Activated CD4-positive, CD25-positive, alpha-beta regulatory T cell (primary cell): Measurements from ENCODE around the gene MTX1.
"Not testable (repeated sequence)": the region's sequence is repeated elsewhere in the genome, so short reads cannot be mapped to it uniquely, and the experiment has no call there.

Experiments used
- DNase-seq, 4 experiments: peaks; one replicate each; lab custom pipeline; 2025; lab: John Stamatoyannopoulos, UW

The MTX1 gene, protein sequence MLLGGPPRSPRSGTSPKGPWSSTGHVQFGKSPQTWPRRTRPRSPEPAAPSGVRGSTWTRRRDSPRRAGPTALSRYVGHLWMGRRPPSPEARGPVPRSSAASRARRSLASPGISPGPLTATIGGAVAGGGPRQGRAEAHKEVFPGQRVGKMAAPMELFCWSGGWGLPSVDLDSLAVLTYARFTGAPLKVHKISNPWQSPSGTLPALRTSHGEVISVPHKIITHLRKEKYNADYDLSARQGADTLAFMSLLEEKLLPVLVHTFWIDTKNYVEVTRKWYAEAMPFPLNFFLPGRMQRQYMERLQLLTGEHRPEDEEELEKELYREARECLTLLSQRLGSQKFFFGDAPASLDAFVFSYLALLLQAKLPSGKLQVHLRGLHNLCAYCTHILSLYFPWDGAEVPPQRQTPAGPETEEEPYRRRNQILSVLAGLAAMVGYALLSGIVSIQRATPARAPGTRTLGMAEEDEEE

DNA sequence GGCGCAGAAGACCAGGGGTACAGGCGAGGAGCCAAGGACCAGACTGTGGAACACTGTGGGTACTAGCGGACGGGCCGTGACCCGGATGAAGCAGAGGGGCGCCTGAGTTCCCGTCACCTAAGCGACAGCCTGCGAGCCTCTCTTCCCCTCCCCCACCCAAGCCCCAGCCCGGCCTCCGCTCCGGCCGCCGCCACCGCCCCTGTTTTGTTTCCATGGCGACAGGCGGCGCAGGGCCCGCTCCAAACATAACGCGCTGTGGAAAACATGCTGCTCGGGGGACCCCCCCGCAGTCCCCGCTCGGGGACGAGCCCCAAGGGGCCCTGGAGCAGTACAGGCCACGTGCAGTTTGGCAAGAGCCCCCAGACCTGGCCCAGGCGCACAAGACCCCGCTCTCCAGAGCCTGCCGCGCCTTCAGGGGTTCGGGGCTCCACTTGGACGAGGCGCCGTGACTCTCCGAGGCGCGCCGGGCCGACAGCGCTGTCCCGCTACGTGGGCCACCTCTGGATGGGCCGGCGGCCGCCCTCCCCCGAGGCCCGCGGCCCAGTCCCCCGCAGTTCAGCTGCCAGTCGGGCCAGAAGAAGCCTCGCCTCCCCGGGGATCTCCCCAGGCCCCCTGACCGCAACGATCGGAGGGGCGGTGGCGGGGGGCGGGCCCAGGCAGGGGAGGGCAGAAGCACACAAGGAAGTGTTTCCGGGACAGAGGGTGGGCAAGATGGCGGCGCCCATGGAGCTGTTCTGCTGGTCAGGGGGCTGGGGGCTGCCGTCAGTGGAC, at the start of gene MTX1:
TSS of gene MTX1 (plus strand) at position 155 of the 771 bp plus-strand sequence. CDS start at position 265, 110 bp downstream.
- peak; percentile 60 to 76 (median 74) for DNase-seq

DNA sequence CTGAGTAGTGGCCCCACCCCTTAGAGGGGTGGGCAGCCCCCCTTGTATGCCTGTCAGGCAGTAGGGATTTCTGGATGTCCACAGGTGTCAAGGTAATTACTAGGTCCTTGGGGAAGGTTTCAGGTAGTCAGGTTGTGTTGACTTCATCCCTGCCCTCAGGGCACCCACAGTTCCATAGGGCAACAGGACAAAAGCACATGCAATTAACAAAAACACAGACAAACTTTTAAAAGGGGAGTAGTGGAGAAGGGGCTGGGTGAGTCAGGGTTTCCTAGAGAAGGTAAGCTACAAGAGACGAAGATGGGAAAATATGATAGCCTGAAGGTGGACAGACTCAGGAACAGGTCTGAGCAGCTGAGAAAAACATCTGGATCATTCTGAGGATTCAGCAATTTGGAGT, 49.5 kb upstream of the MTX1 start:
- DNase-seq, result no peak

DNA sequence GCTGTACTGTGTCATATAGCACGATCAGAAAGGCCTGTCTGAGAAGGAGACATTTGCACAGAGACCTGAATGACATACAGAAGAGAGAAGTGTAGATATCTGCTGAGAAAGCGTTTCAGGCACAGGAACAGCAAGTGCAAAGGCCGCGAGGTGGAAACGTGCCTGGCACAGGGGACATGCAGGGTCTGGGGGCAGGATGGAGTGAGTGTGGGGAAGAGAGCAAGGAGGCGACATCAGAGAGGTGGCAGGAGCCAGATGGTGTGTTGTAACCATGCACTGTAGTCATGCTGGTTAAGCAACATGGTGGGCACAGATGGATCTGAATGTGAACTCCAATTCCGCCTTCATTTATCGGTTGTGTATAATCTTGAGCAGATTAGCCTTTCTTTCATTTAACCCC, 48.4 kb upstream of the MTX1 start:
- no peak for DNase-seq

DNA sequence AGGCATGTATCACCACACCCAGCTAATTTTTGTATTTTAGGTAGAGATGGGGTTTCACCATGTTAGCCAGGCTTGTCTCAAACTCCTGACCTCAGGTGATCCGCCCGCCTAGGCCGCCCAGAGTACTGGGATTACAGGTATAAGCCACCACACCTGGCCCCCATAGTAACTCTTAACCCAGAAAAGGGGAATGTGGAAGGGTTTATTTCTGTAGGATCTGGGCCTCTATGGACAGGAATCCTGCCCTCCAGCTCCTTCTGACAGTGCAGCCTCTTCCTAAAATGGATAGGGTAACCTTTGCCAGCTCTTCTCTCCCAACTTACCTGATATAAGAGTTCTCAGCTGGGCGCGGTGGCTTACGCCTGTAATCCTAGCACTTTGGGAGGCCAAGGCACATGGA, 45.9 kb upstream of the MTX1 start:
- not testable (repeated sequence) for DNase-seq

DNA sequence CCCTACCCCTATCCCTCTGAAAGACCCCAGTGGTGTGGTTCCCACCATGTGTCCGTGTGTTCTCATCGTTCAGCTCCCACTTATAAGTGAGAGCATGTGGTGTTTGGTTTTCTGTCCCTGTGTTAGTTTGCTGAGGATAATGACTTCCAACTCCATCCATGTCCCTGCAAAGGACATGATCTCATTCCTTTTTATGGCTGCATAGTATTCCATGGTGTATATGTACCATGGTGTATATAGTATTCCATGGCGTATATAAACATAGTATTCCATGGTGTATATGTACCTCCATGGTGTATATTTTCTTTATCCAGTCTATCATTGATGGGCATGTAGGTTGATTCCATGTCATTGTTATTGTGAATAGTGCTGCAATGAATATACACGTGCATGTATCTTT, 44.7 kb upstream of the MTX1 start:
- DNase-seq, result not testable (repeated sequence)

DNA sequence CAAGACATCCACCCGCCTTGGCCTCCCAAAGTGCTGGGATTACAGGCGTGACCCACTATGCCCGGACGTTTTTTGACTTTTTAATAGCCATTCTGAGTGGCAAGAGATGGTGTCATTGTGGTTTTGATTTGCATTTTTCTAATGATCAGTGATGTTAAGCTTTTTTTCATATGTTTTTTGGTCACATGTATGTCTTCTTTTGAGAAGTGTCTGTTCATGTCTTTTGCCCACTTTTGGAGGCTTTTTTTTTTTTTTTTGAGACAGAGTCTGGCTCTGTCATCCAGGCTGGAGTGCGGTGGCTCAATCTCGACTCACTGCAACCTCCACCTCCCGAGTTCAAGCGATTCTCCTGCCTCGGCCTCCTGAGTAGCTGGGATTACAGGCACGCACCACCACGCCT, 43.9 kb upstream of the MTX1 start:
- DNase-seq, result not testable (repeated sequence)

DNA sequence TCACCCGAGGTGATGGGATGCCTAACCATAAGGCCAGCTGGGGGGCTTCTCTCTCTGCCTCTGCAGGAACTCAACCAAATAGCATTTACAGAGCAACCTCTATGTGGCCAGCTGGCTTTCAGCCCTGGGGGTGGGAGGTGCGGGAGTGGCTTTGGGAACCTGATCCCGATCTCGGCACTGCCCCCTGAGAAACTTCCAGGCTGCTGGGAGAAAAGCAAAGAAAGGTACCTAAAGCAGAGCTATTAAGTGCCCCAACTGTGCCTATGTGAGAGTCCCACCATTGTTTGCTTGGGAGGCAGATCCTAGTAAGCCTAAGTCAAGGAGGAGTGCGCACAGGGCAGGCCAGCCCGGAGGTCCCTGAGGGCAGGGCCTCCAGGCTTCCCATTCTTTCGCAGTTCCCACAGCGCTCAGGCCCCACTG, 42.4 kb upstream of the MTX1 start:
- DNase-seq, result no peak

DNA sequence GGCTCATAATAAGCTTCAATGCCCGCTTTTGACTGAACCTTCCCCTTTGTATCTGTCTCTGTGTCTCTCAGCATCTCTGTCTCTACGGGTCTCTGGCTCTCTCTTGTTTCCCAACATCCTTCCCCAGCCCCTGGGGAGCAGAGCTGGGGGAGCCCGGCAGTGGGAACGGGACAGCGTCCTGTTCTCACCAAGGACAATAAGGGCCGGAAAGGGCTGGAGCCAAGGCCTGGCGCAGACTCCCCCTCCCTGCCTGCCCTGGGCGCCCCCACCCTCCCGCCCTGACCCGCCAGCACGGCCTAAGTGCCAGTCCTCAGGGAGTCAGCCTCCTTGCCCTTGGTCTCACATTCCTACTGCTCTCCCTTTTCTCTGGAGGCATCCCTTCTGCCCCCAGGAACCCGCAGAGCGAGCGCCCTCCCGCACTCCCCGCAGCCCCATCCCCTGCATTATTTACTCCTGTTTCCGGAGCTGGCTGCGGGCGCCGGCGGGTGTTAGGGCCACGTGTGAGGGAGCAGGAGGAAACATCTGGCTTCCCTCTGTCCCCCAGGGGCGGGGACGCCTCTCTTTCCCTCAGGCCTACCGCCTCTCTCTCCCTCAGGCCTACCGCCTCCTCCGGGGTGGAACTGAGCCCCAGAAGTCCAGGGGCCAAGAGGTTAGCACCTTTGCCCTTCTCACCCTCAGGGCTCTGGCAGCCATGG, 41.9 kb upstream of the MTX1 start:
- no peak for DNase-seq

DNA sequence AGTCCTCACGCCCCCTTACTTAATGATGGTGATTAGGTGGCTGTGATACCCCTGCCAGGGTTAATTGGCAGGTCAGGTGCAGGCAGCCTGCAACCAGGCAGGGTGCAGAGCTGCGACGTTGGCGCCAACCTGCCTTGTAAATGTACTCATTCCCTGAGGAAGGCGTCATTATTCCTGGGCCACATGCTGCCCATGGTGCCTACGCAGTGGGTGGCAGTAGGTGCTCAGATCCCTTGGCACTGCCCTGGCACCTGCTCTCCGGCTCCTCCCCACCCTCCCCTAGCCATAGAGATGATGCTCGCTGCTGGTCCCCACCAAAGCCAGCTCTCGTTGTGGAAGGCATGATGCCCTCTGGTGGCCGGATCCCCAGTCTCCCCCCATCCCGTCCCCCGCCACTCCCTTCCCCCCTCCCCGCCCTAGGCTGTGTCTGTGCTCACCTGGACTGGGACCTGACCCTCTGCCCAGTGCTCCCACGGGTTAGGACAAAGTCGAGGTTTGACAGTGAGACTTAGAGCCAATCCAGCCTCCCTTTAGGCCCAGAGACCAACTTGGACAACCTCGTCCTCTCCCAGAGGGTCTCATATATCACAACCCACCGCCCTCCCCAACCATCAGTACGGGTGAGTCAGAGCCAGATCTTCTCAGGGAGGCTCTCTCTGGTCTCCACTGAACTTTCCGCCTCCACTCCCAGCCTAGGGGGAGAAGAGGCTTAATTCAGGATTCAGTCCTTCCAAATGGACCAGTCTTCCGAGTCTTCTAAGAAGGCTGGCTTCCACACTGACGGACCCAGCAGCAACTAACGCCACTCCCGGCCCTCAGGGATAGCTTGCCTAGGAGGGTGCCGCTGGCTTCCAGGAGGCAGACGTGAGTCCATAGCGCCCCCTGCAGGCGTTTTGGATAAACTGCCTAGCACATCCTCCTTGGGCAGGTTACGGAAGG, 41.1 kb upstream of the MTX1 start:
- peak; percentile 67 to 72 (median 72) for DNase-seq

DNA sequence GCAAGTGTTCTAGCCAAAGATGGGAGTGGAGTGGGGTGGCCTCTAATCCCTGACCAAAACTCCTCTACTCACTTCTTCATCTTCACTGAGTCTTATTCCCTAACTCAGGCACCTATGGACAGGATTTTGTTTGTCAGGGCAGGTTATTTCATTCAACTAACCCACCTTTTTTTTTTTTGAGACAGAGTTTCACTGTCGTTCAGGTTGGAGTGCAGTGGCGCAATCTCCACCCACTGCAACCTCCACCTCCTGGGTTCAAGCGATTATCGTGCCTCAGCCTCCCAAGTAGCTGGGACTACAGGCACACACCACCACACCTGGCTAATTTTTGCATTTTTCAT, 40.4 kb upstream of the MTX1 start:
- DNase-seq, result not testable (repeated sequence)

DNA sequence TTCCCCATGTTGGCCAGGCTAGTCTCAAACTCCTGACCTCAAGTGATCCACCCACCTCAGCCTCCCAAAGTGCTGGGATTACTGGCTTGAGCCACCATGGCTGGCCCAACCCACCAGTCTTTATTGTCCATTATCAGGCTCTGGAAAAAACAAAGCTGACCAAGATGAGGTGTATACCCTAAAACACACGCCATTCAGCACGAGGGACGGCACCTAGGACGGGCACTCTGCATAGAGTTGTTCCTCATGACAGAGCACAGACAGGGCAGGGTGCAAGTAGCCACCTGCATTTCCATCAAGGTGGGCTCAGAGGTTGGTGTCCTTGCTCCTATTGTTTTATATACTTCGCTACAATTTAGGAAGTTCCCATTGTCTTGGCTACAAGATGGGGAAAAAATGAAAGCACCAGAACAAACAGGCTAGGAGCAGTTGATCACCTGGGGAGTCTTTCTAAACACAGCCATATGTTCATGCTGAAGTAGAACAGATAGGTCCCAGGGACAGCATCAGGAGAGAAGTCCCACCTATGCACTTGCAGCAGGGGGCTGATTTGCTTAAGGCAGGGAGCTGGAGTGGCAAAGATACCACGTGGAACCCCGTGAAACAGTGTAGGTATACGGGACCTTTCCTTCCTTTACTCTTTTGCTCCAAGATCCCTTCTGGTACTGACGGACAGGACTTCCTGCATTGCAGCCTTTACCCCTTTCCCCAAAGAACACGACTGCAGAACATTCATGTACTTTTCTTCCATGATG, 39.9 kb upstream of the MTX1 start:
- no peak for DNase-seq

DNA sequence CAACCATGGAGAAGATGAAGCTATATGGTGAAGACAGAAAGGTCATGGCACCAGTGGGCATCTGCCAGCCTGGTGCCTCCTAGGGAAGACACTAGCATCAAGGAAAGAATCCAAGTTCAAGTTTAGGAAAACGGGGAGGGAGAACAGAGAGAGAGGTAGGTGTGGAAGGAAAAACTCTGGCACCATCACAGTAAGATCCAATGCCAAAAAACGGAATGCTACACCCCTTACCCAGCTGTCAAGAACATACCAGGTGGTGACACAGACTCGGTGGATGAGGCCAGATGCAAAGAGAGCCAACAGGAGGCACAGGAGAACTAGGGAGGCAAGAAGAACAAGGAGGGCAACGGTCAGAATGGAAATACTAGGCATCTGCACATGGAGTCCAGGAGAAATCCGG, 39.0 kb upstream of the MTX1 start:
- DNase-seq, result no peak

DNA sequence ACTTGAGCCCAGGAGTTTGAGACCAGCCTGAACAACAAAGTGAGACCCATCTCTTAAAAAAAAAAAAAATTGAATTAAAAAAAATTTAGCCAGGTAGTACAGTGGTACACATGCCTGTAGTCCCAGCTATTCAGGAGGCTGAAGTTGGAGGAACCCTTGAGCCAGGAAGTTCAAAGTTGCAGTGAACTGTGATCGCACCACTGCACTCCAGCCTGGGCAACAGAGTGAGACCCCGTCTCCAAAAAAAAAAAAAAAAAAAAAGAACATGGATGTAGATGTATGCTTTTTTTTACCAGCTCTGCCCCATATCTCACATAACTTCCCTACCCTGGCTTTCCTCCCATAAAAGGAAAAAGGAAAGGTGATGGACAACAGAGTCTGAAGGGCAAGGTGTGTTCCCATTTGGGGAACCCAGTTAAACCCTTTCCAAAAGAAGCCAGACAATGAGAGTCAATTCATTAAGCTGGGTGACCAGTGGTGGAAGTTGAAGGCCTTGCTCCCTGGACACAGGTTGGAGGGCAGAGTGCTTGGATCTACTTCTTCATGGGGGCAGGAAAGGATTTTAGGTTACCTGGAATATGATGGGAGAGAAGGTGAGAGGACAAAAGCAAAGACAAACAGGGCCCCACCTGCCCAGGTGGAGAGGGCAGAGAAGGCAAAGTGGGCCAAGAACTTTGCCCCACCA, 38.3 kb upstream of the MTX1 start:
- no peak for DNase-seq

DNA sequence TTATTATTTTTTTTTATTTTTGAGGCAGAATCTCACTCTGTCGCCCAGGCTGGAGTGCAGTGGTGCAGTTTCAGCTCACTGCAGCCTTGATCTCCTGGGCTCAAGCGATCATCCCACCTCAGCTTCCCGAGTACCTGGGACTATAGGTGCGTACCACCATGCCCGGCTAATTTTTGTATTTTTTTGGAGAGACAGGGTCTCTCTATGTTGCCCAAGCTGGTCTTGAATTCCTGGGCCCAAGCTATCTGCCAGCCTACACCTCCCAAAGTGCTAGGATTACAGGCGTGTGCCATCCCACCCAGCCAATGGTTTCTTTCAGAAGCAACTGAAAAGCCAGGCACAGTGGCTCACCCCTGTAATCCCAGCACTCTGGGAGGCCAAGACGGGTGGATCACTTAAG, 37.7 kb upstream of the MTX1 start:
- no peak for DNase-seq

DNA sequence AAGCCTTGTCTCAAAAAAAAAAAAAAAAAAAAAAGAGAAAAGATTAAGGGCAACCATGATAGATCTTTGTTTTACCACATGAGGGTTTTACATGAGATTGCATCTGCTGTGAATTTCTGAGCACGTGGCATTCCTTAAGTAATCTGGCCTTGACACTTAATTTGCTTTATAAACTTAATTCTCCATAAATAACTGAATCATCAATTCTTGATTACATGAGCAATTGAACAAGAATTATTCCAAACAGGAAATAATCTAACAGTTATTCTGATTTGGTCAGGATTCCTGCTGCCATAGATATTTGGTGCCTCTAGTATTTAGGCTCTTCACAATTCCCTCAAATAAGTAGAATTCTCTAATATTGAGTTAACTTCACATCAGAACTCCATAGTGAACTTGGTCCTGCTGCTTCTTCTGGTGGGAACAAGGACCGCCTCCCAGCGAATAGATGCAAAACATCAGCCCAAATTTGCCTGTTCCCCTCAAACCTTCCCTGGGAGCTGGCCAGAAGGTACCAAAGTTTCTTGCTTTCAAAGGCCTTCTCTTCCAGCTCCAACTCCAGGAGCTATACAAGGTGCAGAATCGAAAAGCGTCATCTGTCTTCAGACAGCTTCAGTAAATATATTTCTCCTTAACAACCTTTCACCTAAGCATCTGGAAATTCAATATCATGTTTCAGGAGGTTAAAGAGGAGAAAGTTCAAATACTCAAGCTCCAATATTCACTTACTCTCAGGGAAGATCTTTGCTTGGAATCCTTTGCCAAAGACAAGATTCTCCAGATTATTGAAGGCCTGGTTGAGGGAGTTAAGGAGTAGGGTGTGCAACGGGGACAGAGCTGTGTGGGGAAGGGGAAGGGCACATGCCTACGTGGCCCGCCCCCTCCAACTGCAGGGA, 36.4 kb upstream of the MTX1 start:
- no peak for DNase-seq

DNA sequence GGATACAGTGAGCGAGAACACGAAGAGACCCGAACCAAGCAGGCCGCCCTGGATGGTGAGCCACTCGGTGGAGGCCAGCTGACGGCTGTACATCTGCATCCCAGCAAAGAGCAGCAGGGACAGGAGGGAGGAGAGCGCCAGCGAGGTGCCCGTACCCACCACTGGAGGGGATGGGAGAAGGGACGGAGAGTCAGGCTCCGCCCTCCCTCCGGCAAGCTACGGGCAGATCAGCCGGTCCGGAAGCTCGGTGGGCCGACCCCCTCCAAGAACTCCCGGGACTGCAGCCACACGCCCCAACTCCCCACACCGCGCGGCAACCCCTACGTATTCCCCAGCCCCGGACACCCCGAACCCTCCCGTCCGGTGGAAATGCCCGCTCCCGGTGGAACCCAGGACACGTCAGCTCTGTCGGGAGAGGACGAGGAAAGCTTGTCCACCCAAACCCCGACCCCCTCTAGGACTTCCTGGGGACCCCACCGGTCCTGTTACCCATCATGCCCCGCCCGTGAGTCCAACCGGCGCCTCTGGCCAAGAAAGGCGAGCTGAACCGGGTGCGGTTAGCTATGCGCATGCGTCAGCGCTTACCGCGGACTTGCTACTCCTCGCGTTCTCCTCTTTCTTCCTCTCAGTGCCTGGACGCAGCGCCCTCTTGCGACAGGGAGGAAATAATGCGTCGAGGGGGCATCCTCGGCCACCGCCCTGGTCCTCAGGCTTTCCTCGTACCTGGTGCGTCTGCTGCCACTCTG, 35.6 kb upstream of the MTX1 start, which contains the start of gene KRTCAP2:
TSS of gene KRTCAP2 (minus strand) at position 573 of the 746 bp plus-strand sequence. CDS start at position 493, 80 bp downstream.
- DNase-seq, result peak; percentile 83 to 90 (median 86)

DNA sequence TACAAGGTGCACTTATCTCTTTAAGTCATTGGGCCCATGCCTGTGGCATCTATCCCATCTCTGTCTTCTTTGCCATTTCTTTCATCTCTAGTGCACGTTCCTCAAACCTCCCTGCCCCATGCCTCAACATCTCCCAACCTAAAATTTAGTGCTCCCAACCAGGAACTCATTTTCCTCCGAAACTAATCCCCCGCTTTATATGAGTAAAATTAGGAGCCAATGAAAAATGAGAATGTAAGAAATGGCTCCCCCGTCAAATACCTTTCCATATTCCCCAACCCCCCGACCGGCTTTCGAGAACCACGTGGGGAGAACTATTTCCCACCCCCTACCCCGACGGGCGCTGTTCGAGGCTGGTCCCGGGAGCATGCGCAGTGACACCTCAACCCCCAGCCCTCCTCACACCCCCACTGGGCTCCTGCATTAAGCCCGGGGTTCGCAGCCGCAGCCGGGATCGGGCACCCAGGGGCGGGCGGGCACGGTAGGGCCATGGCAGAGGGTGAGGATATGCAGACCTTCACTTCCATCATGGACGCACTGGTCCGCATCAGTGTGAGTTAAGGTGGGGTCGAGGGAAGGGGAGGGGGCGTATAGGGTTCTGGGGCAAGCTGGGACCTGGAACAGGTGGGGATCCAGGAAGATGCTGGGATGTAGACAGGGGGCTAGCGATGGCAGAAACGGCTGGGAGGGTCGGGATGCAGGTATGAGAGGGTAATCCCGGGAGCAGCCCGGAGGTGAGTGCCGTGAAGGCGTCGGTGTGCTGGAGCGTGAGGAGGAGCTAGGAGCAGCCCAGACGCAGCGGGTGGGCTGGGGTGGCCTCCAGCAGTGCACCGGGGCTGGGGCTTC, 34.8 kb upstream of the MTX1 start, which contains the start of gene TRIM46:
TSS of gene TRIM46 (plus strand) at position 372 of the 846 bp plus-strand sequence. CDS start at position 490, 118 bp downstream.
- peak in 2 of 4 experiments; percentile 29 to 56 for DNase-seq
